Mesenchymal stem cell (in vitro differentiated cells and primary cell): Measurements from ENCODE around the gene PPP6R2.

Experiments
- DNase-seq: peaks from one replicate; pipeline ENCODE4 v3.0.0-alpha.2; 2013
- H2AFZ ChIP-seq: one replicate; pipeline ENCODE4 v1.6.1; 2013; ENCODE audit warnings: low read depth, mild to moderate bottlenecking, control low read depth, inconsistent platforms, low read length, moderate library complexity
- H2AK5ac ChIP-seq: 2 replicates; pipeline ENCODE4 v1.6.1; 2013; ENCODE audit warnings: low read length, moderate library complexity, mild to moderate bottlenecking, inconsistent platforms; ENCODE audit not compliant: severe bottlenecking
- H2BK120ac ChIP-seq: one replicate; pipeline ENCODE4 v1.6.1; 2013; ENCODE audit warnings: low read depth, mild to moderate bottlenecking, inconsistent platforms, low read length, moderate library complexity
- H2BK12ac ChIP-seq, 2 experiments: one replicate each; pipeline ENCODE4 v1.6.1; 2013; ENCODE audit warnings: inconsistent platforms in 2 of 2, low read length in 2 of 2, mild to moderate bottlenecking in 2 of 2, moderate library complexity in 2 of 2, control low read depth in 1 of 2
- H2BK15ac ChIP-seq: one replicate; pipeline ENCODE4 v1.6.1; 2013; ENCODE audit warnings: mild to moderate bottlenecking, low read depth, inconsistent platforms; ENCODE audit not compliant: poor library complexity, severe bottlenecking
- H2BK5ac ChIP-seq: 2 replicates; pipeline ENCODE4 v1.6.1; 2013; ENCODE audit warnings: low read depth, mild to moderate bottlenecking, low read length, control low read depth, inconsistent platforms; ENCODE audit not compliant: poor library complexity, severe bottlenecking
- H3K14ac ChIP-seq, 2 experiments: one replicate each; pipeline ENCODE4 v1.6.1; 2013; ENCODE audit warnings: inconsistent platforms in 2 of 2, low read length in 2 of 2, control low read depth in 1 of 2, mild to moderate bottlenecking in 1 of 2, moderate library complexity in 1 of 2
- H3K18ac ChIP-seq, 2 experiments: one replicate each; pipeline ENCODE4 v1.6.1; 2013; ENCODE audit warnings: inconsistent platforms in 2 of 2, low read length in 2 of 2, control low read depth in 1 of 2, low read depth in 1 of 2, mild to moderate bottlenecking in 1 of 2
- H3K23ac ChIP-seq, 2 experiments: one replicate each; pipeline ENCODE4 v1.6.1; 2013; ENCODE audit warnings: inconsistent platforms in 2 of 2, low read length in 2 of 2, mild to moderate bottlenecking in 2 of 2, moderate library complexity in 2 of 2, control low read depth in 1 of 2
- H3K27ac ChIP-seq: 2 replicates; pipeline ENCODE4 v1.5.1; 2013; ENCODE audit warnings: mild to moderate bottlenecking, moderate library complexity, low read length, control low read depth, inconsistent platforms; ENCODE audit not compliant: poor library complexity, severe bottlenecking
- H3K27me3 ChIP-seq, 2 experiments: 2 replicates each; pipeline versions ENCODE4 v1.6.1 to v1.7.0; 2013; ENCODE audit warnings: low read length in 2 of 2, mild to moderate bottlenecking in 2 of 2, moderate library complexity in 2 of 2, control low read depth in 1 of 2, inconsistent platforms in 1 of 2; ENCODE audit not compliant: control insufficient read depth in 1 of 2, insufficient read depth in 1 of 2
- H3K36me3 ChIP-seq, 2 experiments: 2 replicates each; pipeline versions ENCODE4 v1.6.1 to v1.7.0; 2013; ENCODE audit warnings: low read length in 2 of 2, control low read depth in 1 of 2, inconsistent platforms in 1 of 2, low read depth in 1 of 2, mild to moderate bottlenecking in 1 of 2; ENCODE audit not compliant: insufficient read depth in 2 of 2, control insufficient read depth in 1 of 2
- H3K4ac ChIP-seq, 2 experiments: one replicate each; pipeline ENCODE4 v1.6.1; 2013; ENCODE audit warnings: inconsistent platforms in 2 of 2, low read length in 2 of 2, mild to moderate bottlenecking in 2 of 2, moderate library complexity in 2 of 2, control low read depth in 1 of 2, low read depth in 1 of 2
- H3K4me1 ChIP-seq: 2 replicates; pipeline ENCODE4 v1.6.1; 2013; ENCODE audit warnings: low read depth, low read length, control low read depth; ENCODE audit not compliant: control insufficient read depth, insufficient read depth
- H3K4me2 ChIP-seq: 2 replicates; pipeline ENCODE4 v1.6.1; 2013; ENCODE audit warnings: low read length, mild to moderate bottlenecking, inconsistent platforms; ENCODE audit not compliant: poor library complexity, severe bottlenecking
- H3K4me3 ChIP-seq, 2 experiments: 2 replicates each; pipeline versions ENCODE4 v1.5.1 to v1.7.0; 2013; ENCODE audit warnings: low read length in 2 of 2, mild to moderate bottlenecking in 2 of 2, control low read depth in 1 of 2, low read depth in 1 of 2; ENCODE audit not compliant: insufficient read depth in 1 of 2
- H3K79me1 ChIP-seq: replicated peaks from 2 replicates; pipeline ENCODE4 v1.6.1; 2013; ENCODE audit warnings: mild to moderate bottlenecking, control low read depth, low read length, inconsistent platforms; ENCODE audit not compliant: poor library complexity, severe bottlenecking
- H3K9ac ChIP-seq: 2 replicates; pipeline ENCODE4 v1.7.0; 2013; ENCODE audit warnings: mild to moderate bottlenecking, low read length, moderate library complexity
- H3K9me3 ChIP-seq: 2 replicates; pipeline ENCODE4 v1.7.0; 2013; ENCODE audit warnings: mild to moderate bottlenecking, low read length; ENCODE audit not compliant: control insufficient read depth
- H4K8ac ChIP-seq: one replicate; pipeline ENCODE4 v1.6.1; 2013; ENCODE audit warnings: inconsistent platforms, mild to moderate bottlenecking, low read length, moderate library complexity
- H4K91ac ChIP-seq: one replicate; pipeline ENCODE4 v1.6.1; 2013; ENCODE audit warnings: mild to moderate bottlenecking, low read length, inconsistent platforms
- WGBS: methylation state at CpG from one replicate; pipeline ENCODE4 v1.1.7; 2013; ENCODE audit warnings: mixed read lengths; 5-methylcytosine and 5-hydroxymethylcytosine counted together

Gene PPP6R2

DNA sequence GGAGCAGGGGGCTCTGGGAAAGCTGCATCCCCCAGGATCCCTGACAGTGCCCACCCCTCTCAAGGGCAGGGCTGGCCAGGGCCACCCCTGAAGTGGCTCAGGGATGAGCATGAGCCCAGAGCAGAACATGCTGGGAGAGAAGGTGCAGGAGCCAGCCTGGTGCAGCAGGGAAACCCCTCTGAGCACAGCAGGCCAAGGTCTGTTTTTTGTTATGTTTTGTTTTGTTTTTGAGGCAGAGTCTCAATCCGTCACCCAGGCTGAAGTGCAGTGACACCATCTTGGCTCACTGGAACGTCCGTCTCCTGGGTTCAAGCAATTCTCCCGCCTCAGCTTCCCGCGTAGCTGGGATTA lies 132.5 kb downstream of the PPP6R2 start:
- Histone ChIP-seq H2BK12ac (peak overlapping the region in 1 of 2 experiments; percentile 22), H2BK120ac (no peak overlapping the region), H3K9me3 (no peaks in the 10 kb centered on the region), H3K36me3 (peaks cover 0 to 24% of the 10 kb centered on the region in 2 experiments), H3K14ac (no peak overlapping the region), H3K18ac (peak overlapping the region in 1 of 2 experiments; percentile 88), H3K27me3 (peaks cover 11 to 15% of the 10 kb centered on the region in 2 experiments), H3K4me3 (peak overlapping the region in 1 of 2 experiments; percentile 78), H3K23ac (no peak overlapping the region), H2AK5ac (peak overlapping the region; percentile 47), H2BK15ac (peak overlapping the region; percentile 4), H3K9ac (peak overlapping the region; percentile 82), H3K4me1 (peaks cover 39% of the 10 kb centered on the region), H3K27ac (no peak overlapping the region), H3K79me1 (no peaks in the 10 kb centered on the region), H4K91ac (no peak overlapping the region), H2AFZ (peak overlapping the region; percentile 32), H4K8ac (peak overlapping the region; percentile 74), H2BK5ac (no peak overlapping the region), H3K4me2 (no peak overlapping the region), H3K4ac (peak overlapping the region in 1 of 2 experiments; percentile 44)
- no peak for DNase-seq
- WGBS = 99% methylated on average over 6 of the region's 6 CpGs

DNA sequence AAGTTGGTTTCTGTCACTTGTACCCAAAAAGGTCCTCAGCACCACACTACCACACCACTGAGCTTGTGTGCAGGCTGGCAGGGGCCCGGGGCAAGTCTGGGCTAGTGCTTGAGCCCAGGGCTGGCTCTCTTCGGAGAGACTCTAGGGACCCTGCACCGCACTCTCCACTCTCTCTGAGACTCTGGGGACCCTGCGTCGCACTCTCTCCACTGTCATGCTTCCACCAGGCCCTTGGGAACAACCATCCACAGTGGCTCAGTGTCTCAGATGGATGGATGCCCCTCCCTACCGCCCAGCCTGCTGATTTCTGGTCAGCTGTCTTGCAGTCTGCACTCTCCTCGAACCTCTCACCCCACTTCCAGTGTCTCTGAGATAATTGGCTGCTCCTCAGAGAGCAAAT lies 133.7 kb downstream of the PPP6R2 start:
- Histone ChIP-seq H3K23ac (no peak overlapping the region), H3K4me3 (no peak overlapping the region), H2BK120ac (no peak overlapping the region), H2BK15ac (no peak overlapping the region), H3K9ac (no peak overlapping the region), H3K14ac (no peak overlapping the region), H2BK5ac (no peak overlapping the region), H4K91ac (peak overlapping the region; percentile 35), H3K36me3 (peaks cover 0 to 18% of the 10 kb centered on the region in 2 experiments), H3K4me2 (no peak overlapping the region), H2BK12ac (no peak overlapping the region), H3K27me3 (peaks cover 18 to 27% of the 10 kb centered on the region in 2 experiments), H2AK5ac (no peak overlapping the region), H3K27ac (no peak overlapping the region), H3K4ac (no peak overlapping the region), H3K4me1 (peaks cover 37% of the 10 kb centered on the region), H3K9me3 (no peaks in the 10 kb centered on the region), H2AFZ (no peak overlapping the region), H3K79me1 (no peaks in the 10 kb centered on the region), H4K8ac (peak overlapping the region; percentile 41), H3K18ac (no peak overlapping the region)
- WGBS = 85% methylated on average over 7 of the region's 7 CpGs
- no peak for DNase-seq

DNA sequence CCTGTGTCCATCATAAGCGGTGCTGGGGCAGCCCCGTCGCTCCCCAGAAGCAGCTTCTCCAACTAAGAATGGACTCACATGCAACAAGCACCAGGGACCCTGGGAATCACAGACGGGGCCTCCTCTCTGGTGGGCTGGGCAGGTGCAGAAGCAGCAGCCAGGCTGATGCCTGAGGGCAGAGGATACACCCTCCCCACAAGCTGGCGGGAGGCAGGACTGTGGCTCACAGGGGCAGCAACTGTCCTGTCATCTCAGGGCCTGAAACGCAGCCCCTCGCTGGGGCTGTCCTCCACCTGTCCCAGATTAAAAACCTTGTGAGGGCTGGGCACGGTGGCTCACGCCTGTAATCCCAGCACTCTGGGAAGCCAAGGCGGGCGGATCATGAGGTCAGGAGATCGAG lies 134.8 kb downstream of the PPP6R2 start:
- H2BK12ac ChIP-seq = no peak overlapping the region
- no peak overlapping the region for H4K8ac ChIP-seq
- no peak overlapping the region for H4K91ac ChIP-seq
- no peak overlapping the region for H2BK120ac ChIP-seq
- no peak overlapping the region for H3K4me2 ChIP-seq
- H3K27me3 ChIP-seq = peaks cover 23 to 38% of the 10 kb centered on the region in 2 experiments
- H3K9me3 ChIP-seq = no peaks in the 10 kb centered on the region
- peaks cover 0 to 12% of the 10 kb centered on the region in 2 experiments for H3K36me3 ChIP-seq
- no peaks in the 10 kb centered on the region for H3K79me1 ChIP-seq
- no peak overlapping the region for H3K4ac ChIP-seq
- no peak overlapping the region for H2AK5ac ChIP-seq
- H3K14ac ChIP-seq = no peak overlapping the region
- H2BK5ac ChIP-seq = no peak overlapping the region
- WGBS = 87% methylated on average over 10 of the region's 12 CpGs
- H3K23ac ChIP-seq = no peak overlapping the region
- peaks cover 32% of the 10 kb centered on the region for H3K4me1 ChIP-seq
- H2AFZ ChIP-seq = no peak overlapping the region
- H3K27ac ChIP-seq = no peak overlapping the region
- H3K9ac ChIP-seq = no peak overlapping the region
- DNase-seq = no peak
- H3K18ac ChIP-seq = no peak overlapping the region
- H3K4me3 ChIP-seq = no peak overlapping the region
- no peak overlapping the region for H2BK15ac ChIP-seq

DNA sequence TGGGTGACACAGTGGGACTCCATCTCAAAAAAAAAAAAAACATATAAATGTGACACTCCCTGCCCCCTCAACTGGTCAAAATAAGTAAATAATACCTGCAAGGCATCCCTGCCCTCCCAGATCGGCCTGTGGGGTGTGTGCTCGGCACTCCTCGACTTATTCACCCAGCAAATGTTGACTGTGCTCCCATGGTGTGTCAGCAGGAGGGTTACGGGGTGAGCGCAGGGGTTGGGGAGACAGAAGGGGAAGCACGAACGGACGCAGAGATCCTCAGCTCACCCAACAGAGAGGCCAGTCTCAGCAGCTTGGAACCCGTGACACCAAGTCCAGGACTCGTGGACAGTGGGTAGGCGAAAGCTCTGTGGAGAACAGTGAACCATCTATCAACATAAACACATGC lies 136.6 kb downstream of the PPP6R2 start:
- peaks cover 23 to 55% of the 10 kb centered on the region in 2 experiments for H3K27me3 ChIP-seq
- no peak overlapping the region for H3K4ac ChIP-seq
- H2BK15ac ChIP-seq = no peak overlapping the region
- H3K4me3 ChIP-seq = no peak overlapping the region
- H2AFZ ChIP-seq = no peak overlapping the region
- H3K18ac ChIP-seq = no peak overlapping the region
- no peak overlapping the region for H3K23ac ChIP-seq
- H3K79me1 ChIP-seq = no peaks in the 10 kb centered on the region
- no peak overlapping the region for H2AK5ac ChIP-seq
- no peak for DNase-seq
- H3K9ac ChIP-seq = no peak overlapping the region
- H4K91ac ChIP-seq = no peak overlapping the region
- no peak overlapping the region for H2BK5ac ChIP-seq
- H3K14ac ChIP-seq = no peak overlapping the region
- peaks cover 0 to 14% of the 10 kb centered on the region in 2 experiments for H3K36me3 ChIP-seq
- H3K4me1 ChIP-seq = peaks cover 29% of the 10 kb centered on the region
- no peak overlapping the region for H2BK12ac ChIP-seq
- H3K4me2 ChIP-seq = no peak overlapping the region
- no peak overlapping the region for H4K8ac ChIP-seq
- H3K27ac ChIP-seq = no peak overlapping the region
- 87% methylated on average over 11 of the region's 11 CpGs for WGBS
- H3K9me3 ChIP-seq = no peaks in the 10 kb centered on the region
- H2BK120ac ChIP-seq = no peak overlapping the region
